ENCODE data around the gene PRDM5. TPM values are rescaled to one million over a fixed set of nuclear protein-coding genes. Genes with fewer than 3 reads are reported as not detected.

Gene PRDM5
- total RNA-seq, 1 experiment from 2014 or later = 1.4 TPM

DNA sequence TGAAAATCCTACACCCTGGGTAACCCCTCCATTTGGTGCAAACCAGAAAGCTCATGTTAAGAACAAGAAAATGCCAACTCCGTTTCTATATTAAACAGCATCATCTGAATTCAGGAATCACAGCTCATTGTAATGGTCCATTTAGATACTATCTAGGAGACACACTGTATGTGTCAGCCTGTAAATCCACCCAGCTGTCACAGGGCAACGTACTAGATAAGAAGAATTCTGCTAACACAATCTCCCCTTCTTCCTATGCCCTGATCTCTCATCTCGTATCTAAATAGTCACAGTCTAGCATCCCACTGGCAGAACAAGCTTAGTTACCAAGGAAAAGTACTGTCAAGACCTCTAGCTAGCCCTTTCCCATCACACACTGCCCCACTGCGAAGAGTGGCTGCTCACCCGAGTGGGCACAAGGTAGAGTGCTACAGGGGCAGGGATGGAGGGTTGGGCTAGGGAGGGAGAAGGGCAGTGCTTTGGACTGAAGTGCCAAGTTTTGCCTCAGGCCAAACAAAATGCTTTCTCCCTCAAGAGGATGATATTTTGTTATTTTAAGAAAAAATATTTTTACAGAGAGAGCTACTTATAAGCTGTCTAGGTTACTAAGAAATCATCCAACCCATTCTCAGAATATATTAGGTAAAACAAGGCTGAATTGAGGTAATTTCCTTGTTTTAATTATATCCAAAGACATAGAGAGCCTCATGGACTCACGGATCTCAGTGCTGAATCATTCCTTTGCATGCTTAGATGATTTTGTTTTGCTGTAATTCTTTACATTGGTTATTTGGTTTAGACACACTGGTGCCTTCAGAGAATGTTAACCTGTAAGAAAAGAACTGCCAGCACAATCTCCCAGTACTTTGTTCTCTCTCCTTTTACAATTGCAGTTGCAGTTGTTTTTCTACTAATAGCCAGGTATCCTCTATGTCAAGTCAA is 196.6 kb downstream of the PRDM5 start:
- no peak overlapping the region for H3K4me2 ChIP-seq (ENCODE audit: low read depth, low read length, poor library complexity, severe bottlenecking)
- no peak overlapping the region for H3K27ac ChIP-seq (ENCODE audit: low read length)
- H3K9ac ChIP-seq (ENCODE audit: low read length) = no peak overlapping the region
- H3K4me3 ChIP-seq (ENCODE audit: low read length) = no peak overlapping the region
- DNase-seq = no peak
- H3K79me2 ChIP-seq (ENCODE audit: low read length) = no peaks in the 10 kb centered on the region
- no peaks in the 10 kb centered on the region for H3K27me3 ChIP-seq (ENCODE audit: low read length)
- H2AFZ ChIP-seq (ENCODE audit: low read length) = no peak overlapping the region
- H3K36me3 ChIP-seq (ENCODE audit: insufficient read depth, low read length) = no peaks in the 10 kb centered on the region
- H3K9me2 ChIP-seq (replicated peaks; ENCODE audit: insufficient read depth, low read length) = no peaks in the 10 kb centered on the region
- no peaks in the 10 kb centered on the region for H4K20me1 ChIP-seq (ENCODE audit: insufficient read depth, low read depth, low read length)
- peaks cover 2% of the 10 kb centered on the region for H3K4me1 ChIP-seq (ENCODE audit: low read length)
- no peaks in the 10 kb centered on the region for H3K9me3 ChIP-seq (ENCODE audit: low read length)

DNA sequence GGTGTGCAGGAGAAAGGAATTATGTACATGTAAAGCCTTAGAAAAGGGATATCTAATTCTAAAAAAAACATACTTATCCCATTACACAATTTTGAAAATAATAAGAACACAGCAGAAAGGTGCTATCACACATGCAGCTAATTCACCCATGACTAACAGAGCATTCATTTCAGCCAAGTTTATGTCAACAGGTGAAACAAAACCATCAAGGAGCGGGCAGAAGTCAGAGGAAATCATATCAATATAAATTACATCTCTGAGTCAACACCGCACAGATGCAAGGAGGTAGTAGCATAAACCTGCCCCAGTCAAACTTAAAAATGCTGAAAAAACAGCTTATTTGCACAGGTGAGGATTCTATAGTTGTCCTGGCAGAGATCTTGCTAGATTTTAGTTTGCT is 197.9 kb downstream of the PRDM5 start:
- no peaks in the 10 kb centered on the region for H4K20me1 ChIP-seq (ENCODE audit: insufficient read depth, low read depth, low read length)

DNA sequence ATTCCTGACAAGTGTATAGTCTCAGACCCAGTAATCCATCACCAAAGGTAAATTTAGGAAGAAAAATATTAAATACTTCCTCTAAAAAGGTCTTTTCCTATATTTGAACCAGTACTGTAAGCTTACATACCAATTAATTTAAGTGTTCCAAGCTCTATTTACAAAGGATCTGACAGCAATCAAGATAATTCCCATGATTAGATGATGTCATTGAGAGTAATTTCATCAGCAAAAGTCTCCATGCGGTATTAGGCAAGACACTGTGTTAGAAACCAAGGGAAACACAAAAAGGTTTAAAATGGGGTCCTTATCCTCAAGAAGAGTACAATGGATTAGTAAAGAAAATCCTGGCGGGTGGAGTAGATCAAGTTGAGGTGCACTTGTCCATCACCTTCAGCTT is 198.5 kb downstream of the PRDM5 start:
- DNase-seq = no peak
- Histone ChIP-seq H3K4me3 (ENCODE audit: low read length) (no peak overlapping the region), H3K4me1 (ENCODE audit: low read length) (peaks cover 18% of the 10 kb centered on the region), H3K9me3 (ENCODE audit: low read length) (no peaks in the 10 kb centered on the region), H3K27me3 (ENCODE audit: low read length) (no peaks in the 10 kb centered on the region), H3K36me3 (ENCODE audit: insufficient read depth, low read length) (no peaks in the 10 kb centered on the region), H3K9me2 (replicated peaks; ENCODE audit: insufficient read depth, low read length) (no peaks in the 10 kb centered on the region), H3K79me2 (ENCODE audit: low read length) (no peaks in the 10 kb centered on the region), H2AFZ (ENCODE audit: low read length) (no peak overlapping the region), H3K27ac (ENCODE audit: low read length) (no peak overlapping the region), H4K20me1 (ENCODE audit: insufficient read depth, low read depth, low read length) (no peaks in the 10 kb centered on the region), H3K9ac (ENCODE audit: low read length) (no peak overlapping the region), H3K4me2 (ENCODE audit: low read depth, low read length, poor library complexity, severe bottlenecking) (no peak overlapping the region)

More for the DNA sequence above, 197.9 kb downstream of the PRDM5 start:
- no peak overlapping the region for H2AFZ ChIP-seq (ENCODE audit: low read length)
- no peaks in the 10 kb centered on the region for H3K27me3 ChIP-seq (ENCODE audit: low read length)
- H3K9me3 ChIP-seq (ENCODE audit: low read length) = no peaks in the 10 kb centered on the region
- no peak for DNase-seq
- H3K4me1 ChIP-seq (ENCODE audit: low read length) = peaks cover 14% of the 10 kb centered on the region
- H3K4me2 ChIP-seq (ENCODE audit: low read depth, low read length, poor library complexity, severe bottlenecking) = no peak overlapping the region
- no peaks in the 10 kb centered on the region for H3K79me2 ChIP-seq (ENCODE audit: low read length)
- H3K9ac ChIP-seq (ENCODE audit: low read length) = no peak overlapping the region
- H3K36me3 ChIP-seq (ENCODE audit: insufficient read depth, low read length) = no peaks in the 10 kb centered on the region
- H3K4me3 ChIP-seq (ENCODE audit: low read length) = no peak overlapping the region
- no peak overlapping the region for H3K27ac ChIP-seq (ENCODE audit: low read length)
- H3K9me2 ChIP-seq (replicated peaks; ENCODE audit: insufficient read depth, low read length) = no peaks in the 10 kb centered on the region

DNA sequence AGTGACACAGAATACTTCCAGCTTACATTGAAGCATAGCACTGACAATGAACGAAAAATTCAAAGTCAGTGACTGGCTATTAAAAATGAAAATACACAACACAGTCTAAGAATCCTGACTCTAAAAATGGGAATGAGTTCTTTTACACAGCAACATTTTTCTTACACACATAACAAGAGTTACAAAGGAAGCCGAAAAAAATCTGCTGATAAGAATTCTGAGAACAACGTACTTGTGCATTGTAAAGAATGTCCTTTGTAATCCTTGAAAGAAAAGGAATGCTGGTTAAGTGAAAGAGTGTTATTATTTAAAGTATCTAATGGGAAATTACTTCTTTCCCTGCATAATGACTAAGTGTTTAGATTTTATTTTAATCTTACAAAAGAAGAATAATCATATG is 199.4 kb downstream of the PRDM5 start:
- no peak for DNase-seq
- Histone ChIP-seq H4K20me1 (ENCODE audit: insufficient read depth, low read depth, low read length) (no peaks in the 10 kb centered on the region), H3K9me3 (ENCODE audit: low read length) (no peaks in the 10 kb centered on the region)

DNA sequence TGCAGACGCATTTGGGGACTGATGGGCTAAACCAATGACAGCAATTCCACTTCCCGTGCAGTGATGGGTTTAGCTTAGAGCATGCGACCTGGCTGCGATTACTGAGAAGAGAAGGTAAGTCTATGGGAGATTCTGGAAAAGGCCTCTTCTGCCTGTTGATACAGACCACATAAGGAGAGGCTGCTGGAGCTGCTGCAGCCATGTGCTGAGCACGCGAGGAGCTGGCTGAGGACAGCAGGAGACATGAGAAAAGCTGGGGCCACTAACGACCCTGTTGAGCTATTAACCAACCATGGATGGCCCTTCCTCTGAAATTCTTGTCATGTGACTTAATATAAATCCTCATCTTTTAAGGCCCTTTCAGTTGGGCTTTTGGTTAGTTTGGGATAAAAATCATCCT is 199.9 kb downstream of the PRDM5 start:
- no peaks in the 10 kb centered on the region for H3K9me2 ChIP-seq (replicated peaks; ENCODE audit: insufficient read depth, low read length)
- no peaks in the 10 kb centered on the region for H3K9me3 ChIP-seq (ENCODE audit: low read length)
- H2AFZ ChIP-seq (ENCODE audit: low read length) = no peak overlapping the region
- H3K79me2 ChIP-seq (ENCODE audit: low read length) = no peaks in the 10 kb centered on the region
- no peaks in the 10 kb centered on the region for H4K20me1 ChIP-seq (ENCODE audit: insufficient read depth, low read depth, low read length)
- H3K4me1 ChIP-seq (ENCODE audit: low read length) = peaks cover 18% of the 10 kb centered on the region
- H3K4me3 ChIP-seq (ENCODE audit: low read length) = no peak overlapping the region
- no peaks in the 10 kb centered on the region for H3K27me3 ChIP-seq (ENCODE audit: low read length)
- no peak overlapping the region for H3K27ac ChIP-seq (ENCODE audit: low read length)
- H3K4me2 ChIP-seq (ENCODE audit: low read depth, low read length, poor library complexity, severe bottlenecking) = no peak overlapping the region
- no peak for DNase-seq
- no peak overlapping the region for H3K9ac ChIP-seq (ENCODE audit: low read length)
- no peaks in the 10 kb centered on the region for H3K36me3 ChIP-seq (ENCODE audit: insufficient read depth, low read length)

More for the DNA sequence above, 199.4 kb downstream of the PRDM5 start:
- Histone ChIP-seq H3K4me3 (ENCODE audit: low read length) (no peak overlapping the region), H3K4me1 (ENCODE audit: low read length) (peaks cover 18% of the 10 kb centered on the region), H3K79me2 (ENCODE audit: low read length) (no peaks in the 10 kb centered on the region), H3K27ac (ENCODE audit: low read length) (no peak overlapping the region), H3K9me2 (replicated peaks; ENCODE audit: insufficient read depth, low read length) (no peaks in the 10 kb centered on the region), H3K36me3 (ENCODE audit: insufficient read depth, low read length) (no peaks in the 10 kb centered on the region), H3K27me3 (ENCODE audit: low read length) (no peaks in the 10 kb centered on the region), H2AFZ (ENCODE audit: low read length) (no peak overlapping the region), H3K9ac (ENCODE audit: low read length) (no peak overlapping the region), H3K4me2 (ENCODE audit: low read depth, low read length, poor library complexity, severe bottlenecking) (no peak overlapping the region)

DNA sequence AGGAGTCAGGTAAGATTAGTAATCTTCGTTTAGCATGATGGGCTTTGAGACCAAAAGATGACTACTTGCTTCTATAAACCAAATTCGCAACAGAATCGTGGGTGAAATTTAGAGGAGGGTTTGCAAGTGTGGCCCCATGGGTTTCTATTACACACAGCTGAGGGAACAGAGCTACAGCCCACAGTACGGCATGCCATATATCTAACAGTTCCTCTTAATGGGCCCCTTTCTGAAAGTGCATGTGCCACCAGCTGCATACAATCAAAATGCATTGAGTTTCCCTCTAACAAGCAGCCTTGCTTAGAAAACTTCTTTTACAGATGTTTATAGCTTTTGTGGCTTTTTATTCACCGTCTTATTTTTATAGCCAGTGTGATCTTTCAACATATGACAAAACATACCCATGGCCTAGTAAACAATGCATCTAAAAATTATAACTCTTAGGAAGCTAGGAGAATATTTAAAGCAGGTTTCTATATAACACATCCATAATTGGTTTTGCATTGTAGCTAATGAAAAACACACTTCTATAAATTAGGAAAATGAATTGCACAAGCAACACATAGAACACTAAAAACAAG is 202.1 kb downstream of the PRDM5 start:
- no peak overlapping the region for H3K4me3 ChIP-seq (ENCODE audit: low read length)
- peak overlapping the region; percentile 18 for H3K4me2 ChIP-seq (ENCODE audit: low read depth, low read length, poor library complexity, severe bottlenecking)
- no peak overlapping the region for H2AFZ ChIP-seq (ENCODE audit: low read length)
- no peak overlapping the region for H3K27ac ChIP-seq (ENCODE audit: low read length)
- H4K20me1 ChIP-seq (ENCODE audit: insufficient read depth, low read depth, low read length) = no peaks in the 10 kb centered on the region
- no peak overlapping the region for H3K9ac ChIP-seq (ENCODE audit: low read length)
- no peaks in the 10 kb centered on the region for H3K27me3 ChIP-seq (ENCODE audit: low read length)
- peak; percentile 46 for DNase-seq
- H3K79me2 ChIP-seq (ENCODE audit: low read length) = no peaks in the 10 kb centered on the region
- no peaks in the 10 kb centered on the region for H3K9me2 ChIP-seq (replicated peaks; ENCODE audit: insufficient read depth, low read length)
- H3K4me1 ChIP-seq (ENCODE audit: low read length) = peaks cover 18% of the 10 kb centered on the region
- H3K9me3 ChIP-seq (ENCODE audit: low read length) = no peaks in the 10 kb centered on the region
- H3K36me3 ChIP-seq (ENCODE audit: insufficient read depth, low read length) = no peaks in the 10 kb centered on the region

DNA sequence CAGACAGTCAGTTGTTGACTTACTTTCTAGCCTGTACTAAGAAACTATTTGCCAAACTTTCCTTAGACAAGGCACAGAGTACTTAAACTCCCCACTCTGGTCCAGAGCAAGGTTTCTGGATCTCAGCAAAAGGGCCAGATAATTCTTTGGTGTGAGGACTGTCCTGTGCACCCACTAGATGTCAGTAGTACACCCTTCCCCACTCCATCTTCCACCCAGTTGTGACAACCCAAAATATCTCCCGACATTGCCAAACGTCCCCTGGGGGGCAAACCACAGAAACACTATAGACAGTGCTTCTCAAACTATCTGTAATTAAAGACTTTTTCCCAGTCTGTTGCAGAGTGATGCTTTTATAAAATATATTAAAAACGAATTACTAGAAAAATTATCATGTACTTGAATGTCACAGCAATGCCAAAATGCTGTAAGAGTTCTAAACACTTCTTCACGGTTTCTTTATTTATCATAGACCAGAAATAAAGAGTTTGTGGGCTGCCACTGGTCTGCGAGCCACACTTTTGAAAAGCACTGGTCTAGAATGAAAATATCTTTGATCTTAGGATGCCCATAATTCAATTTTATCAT is 203.5 kb downstream of the PRDM5 start:
- Histone ChIP-seq H3K4me1 (ENCODE audit: low read length) (peaks cover 18% of the 10 kb centered on the region), H3K36me3 (ENCODE audit: insufficient read depth, low read length) (no peaks in the 10 kb centered on the region), H3K9me3 (ENCODE audit: low read length) (no peaks in the 10 kb centered on the region), H3K4me3 (ENCODE audit: low read length) (no peak overlapping the region), H3K79me2 (ENCODE audit: low read length) (no peaks in the 10 kb centered on the region), H4K20me1 (ENCODE audit: insufficient read depth, low read depth, low read length) (no peaks in the 10 kb centered on the region), H3K27ac (ENCODE audit: low read length) (no peak overlapping the region), H3K4me2 (ENCODE audit: low read depth, low read length, poor library complexity, severe bottlenecking) (no peak overlapping the region), H3K27me3 (ENCODE audit: low read length) (no peaks in the 10 kb centered on the region), H3K9ac (ENCODE audit: low read length) (no peak overlapping the region), H3K9me2 (replicated peaks; ENCODE audit: insufficient read depth, low read length) (no peaks in the 10 kb centered on the region), H2AFZ (ENCODE audit: low read length) (no peak overlapping the region)
- peak; percentile 78 for DNase-seq

DNA sequence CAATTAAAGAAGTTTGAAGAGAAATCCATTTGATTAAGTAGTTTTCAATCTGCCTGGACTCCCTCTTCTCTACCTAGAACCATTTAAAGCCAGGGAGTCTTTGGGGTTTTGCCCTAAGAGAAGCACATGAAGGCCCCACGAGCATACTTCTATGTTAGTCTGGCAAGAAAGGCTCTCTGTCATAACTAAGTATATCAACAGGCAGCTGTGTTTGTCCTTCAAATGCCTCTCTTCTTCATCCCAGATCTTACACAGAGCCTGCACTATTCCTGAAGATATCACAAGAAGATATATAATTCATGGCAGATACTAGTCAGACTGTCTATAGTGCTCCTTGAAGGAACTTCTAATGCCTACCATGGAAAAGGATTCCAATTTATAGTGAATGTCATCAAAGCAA is 206.2 kb downstream of the PRDM5 start:
- H3K79me2 ChIP-seq (ENCODE audit: low read length) = no peaks in the 10 kb centered on the region
- H4K20me1 ChIP-seq (ENCODE audit: insufficient read depth, low read depth, low read length) = no peaks in the 10 kb centered on the region
- no peaks in the 10 kb centered on the region for H3K27me3 ChIP-seq (ENCODE audit: low read length)
- no peak overlapping the region for H2AFZ ChIP-seq (ENCODE audit: low read length)
- peak; percentile 25 for DNase-seq
- no peaks in the 10 kb centered on the region for H3K9me2 ChIP-seq (replicated peaks; ENCODE audit: insufficient read depth, low read length)
- no peaks in the 10 kb centered on the region for H3K9me3 ChIP-seq (ENCODE audit: low read length)
- peaks cover 18% of the 10 kb centered on the region for H3K4me1 ChIP-seq (ENCODE audit: low read length)
- H3K9ac ChIP-seq (ENCODE audit: low read length) = no peak overlapping the region
- H3K4me3 ChIP-seq (ENCODE audit: low read length) = no peak overlapping the region
- H3K27ac ChIP-seq (ENCODE audit: low read length) = no peak overlapping the region
- H3K4me2 ChIP-seq (ENCODE audit: low read depth, low read length, poor library complexity, severe bottlenecking) = no peak overlapping the region
- H3K36me3 ChIP-seq (ENCODE audit: insufficient read depth, low read length) = no peaks in the 10 kb centered on the region

Measured in Karpas-422 (cell line).